ENCODE results near the gene MED23.
A peak's percentile ranks its signal among the peaks of the same experiment; 100 is the strongest.

The MED23 gene

DNA sequence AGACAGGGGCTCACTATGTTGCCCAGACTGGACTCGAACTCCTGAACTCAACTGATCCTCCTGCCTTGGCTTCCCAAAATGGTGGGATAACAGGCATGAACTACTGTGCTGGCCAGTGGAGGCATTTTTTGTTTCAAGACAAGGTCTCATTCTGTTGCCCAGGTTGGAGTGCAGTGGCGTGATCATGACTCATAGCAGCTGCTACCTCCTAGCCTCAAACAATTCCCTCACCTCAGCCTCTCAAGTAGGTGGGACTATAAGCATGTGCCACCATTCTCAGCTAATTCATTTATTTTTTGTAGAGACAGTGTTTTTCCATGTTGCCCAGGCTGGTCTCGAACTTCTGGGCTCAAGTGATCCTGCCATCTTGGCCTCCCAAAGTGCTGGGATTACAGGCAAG lies 26.3 kb upstream of the MED23 start:
- Histone ChIP-seq H3K27ac (ENCODE audit: low read depth, low read length) (no peak overlapping the region), H3K4me1 (ENCODE audit: control insufficient read depth, low read depth, low read length) (no peaks in the 10 kb centered on the region), H3K79me1 (ENCODE audit: low read length) (no peaks in the 10 kb centered on the region), H2BK15ac (replicated peaks; ENCODE audit: low read depth) (no peak overlapping the region), H2BK120ac (ENCODE audit: low read depth, low read length) (no peak overlapping the region), H3K4ac (ENCODE audit: low read depth, low read length) (no peak overlapping the region), H3K4me3 (ENCODE audit: low read length) (no peak overlapping the region), H3K18ac (ENCODE audit: low read length) (no peak overlapping the region), H3K79me2 (ENCODE audit: control insufficient read depth, insufficient read depth, low read length) (no peaks in the 10 kb centered on the region), H3K23ac (ENCODE audit: low read length) (no peak overlapping the region), H3K9ac (ENCODE audit: low read length) (no peak overlapping the region), H4K5ac (ENCODE audit: low read length) (no peak overlapping the region), H2BK5ac (ENCODE audit: low read length) (no peak overlapping the region), H2AK5ac (ENCODE audit: low read length) (no peak overlapping the region), H4K8ac (ENCODE audit: low read depth, low read length) (no peak overlapping the region), H3K56ac (ENCODE audit: low read length) (no peak overlapping the region), H3K36me3 (ENCODE audit: control insufficient read depth, insufficient read depth, low read length) (no peaks in the 10 kb centered on the region), H3K27me3 (ENCODE audit: insufficient read depth, low read length, poor library complexity) (no peaks in the 10 kb centered on the region), H3K4me2 (ENCODE audit: low read length) (no peak overlapping the region)
- no CpG with 5 or more reads among the region's 3 CpGs for WGBS (ENCODE audit: extremely low coverage, insufficient coverage, low lambda C conversion rate)
- DNase-seq: peak; percentile 4

DNA sequence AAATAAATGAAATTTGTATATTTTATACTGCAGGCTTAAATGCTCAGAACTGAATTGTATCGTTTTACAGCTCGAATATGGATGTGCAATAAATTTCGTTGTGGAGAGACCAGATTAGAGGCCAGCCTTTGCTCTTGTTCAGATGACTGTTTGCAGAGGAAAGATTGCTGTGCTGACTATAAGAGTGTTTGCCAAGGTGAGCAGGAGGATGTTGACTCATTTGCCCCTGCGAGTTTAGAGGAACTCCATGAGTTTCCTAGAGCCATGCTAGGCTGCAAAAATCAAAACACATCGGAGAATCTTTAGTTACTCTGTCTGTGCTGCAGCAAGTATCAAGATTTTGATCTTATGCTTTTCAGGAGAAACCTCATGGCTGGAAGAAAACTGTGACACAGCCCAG lies 24.4 kb upstream of the MED23 start:
- H3K4me2 ChIP-seq (ENCODE audit: low read length): no peak overlapping the region

DNA sequence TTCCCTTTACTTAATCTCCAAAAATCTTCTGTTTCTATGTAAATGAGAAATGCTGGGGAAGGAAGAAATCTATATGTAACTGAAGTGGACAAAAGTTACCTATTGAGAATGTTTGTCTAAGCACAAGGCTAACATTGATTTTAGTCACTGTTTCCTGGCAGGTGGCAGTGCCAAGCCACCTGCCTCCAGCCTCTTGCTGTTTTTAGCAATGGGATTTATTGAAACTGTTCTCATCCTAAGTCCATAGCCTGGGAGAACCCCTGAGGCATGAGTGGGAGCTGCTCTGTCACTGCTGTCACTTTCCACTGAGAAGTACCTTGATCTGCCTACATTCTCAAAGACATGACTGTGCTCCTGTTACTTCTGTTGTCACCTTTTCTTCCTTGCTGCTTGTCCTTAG lies 23.7 kb upstream of the MED23 start:
- no peak overlapping the region for H2AK5ac ChIP-seq (ENCODE audit: low read length)
- no peaks in the 10 kb centered on the region for H3K4me1 ChIP-seq (ENCODE audit: control insufficient read depth, low read depth, low read length)
- H3K18ac ChIP-seq (ENCODE audit: low read length): no peak overlapping the region
- no peaks in the 10 kb centered on the region for H3K27me3 ChIP-seq (ENCODE audit: insufficient read depth, low read length, poor library complexity)
- no peaks in the 10 kb centered on the region for H3K79me2 ChIP-seq (ENCODE audit: control insufficient read depth, insufficient read depth, low read length)
- H3K79me1 ChIP-seq (ENCODE audit: low read length): no peaks in the 10 kb centered on the region
- H3K27ac ChIP-seq (ENCODE audit: low read depth, low read length): no peak overlapping the region
- no peak overlapping the region for H4K8ac ChIP-seq (ENCODE audit: low read depth, low read length)
- no peak overlapping the region for H4K5ac ChIP-seq (ENCODE audit: low read length)
- DNase-seq: no peak
- no peak overlapping the region for H3K4me2 ChIP-seq (ENCODE audit: low read length)
- H2BK15ac ChIP-seq (replicated peaks; ENCODE audit: low read depth): no peak overlapping the region
- H2BK5ac ChIP-seq (ENCODE audit: low read length): no peak overlapping the region
- H3K9ac ChIP-seq (ENCODE audit: low read length): no peak overlapping the region
- no peak overlapping the region for H2BK120ac ChIP-seq (ENCODE audit: low read depth, low read length)
- H3K4ac ChIP-seq (ENCODE audit: low read depth, low read length): no peak overlapping the region
- H3K56ac ChIP-seq (ENCODE audit: low read length): no peak overlapping the region
- H3K36me3 ChIP-seq (ENCODE audit: control insufficient read depth, insufficient read depth, low read length): no peaks in the 10 kb centered on the region
- H3K4me3 ChIP-seq (ENCODE audit: low read length): no peak overlapping the region
- no peak overlapping the region for H3K23ac ChIP-seq (ENCODE audit: low read length)

More for the DNA sequence above, 24.4 kb upstream of the MED23 start:
- no peaks in the 10 kb centered on the region for H3K4me1 ChIP-seq (ENCODE audit: control insufficient read depth, low read depth, low read length)
- no peak overlapping the region for H3K18ac ChIP-seq (ENCODE audit: low read length)
- H3K23ac ChIP-seq (ENCODE audit: low read length): no peak overlapping the region
- no peaks in the 10 kb centered on the region for H3K79me2 ChIP-seq (ENCODE audit: control insufficient read depth, insufficient read depth, low read length)
- H3K4ac ChIP-seq (ENCODE audit: low read depth, low read length): no peak overlapping the region
- H3K27me3 ChIP-seq (ENCODE audit: insufficient read depth, low read length, poor library complexity): no peaks in the 10 kb centered on the region
- no peaks in the 10 kb centered on the region for H3K36me3 ChIP-seq (ENCODE audit: control insufficient read depth, insufficient read depth, low read length)
- no peak overlapping the region for H4K5ac ChIP-seq (ENCODE audit: low read length)
- H2BK15ac ChIP-seq (replicated peaks; ENCODE audit: low read depth): no peak overlapping the region
- no peak for DNase-seq
- H3K27ac ChIP-seq (ENCODE audit: low read depth, low read length): no peak overlapping the region
- no peak overlapping the region for H3K9ac ChIP-seq (ENCODE audit: low read length)
- H3K4me3 ChIP-seq (ENCODE audit: low read length): no peak overlapping the region
- H2BK5ac ChIP-seq (ENCODE audit: low read length): no peak overlapping the region
- H4K8ac ChIP-seq (ENCODE audit: low read depth, low read length): no peak overlapping the region
- H3K56ac ChIP-seq (ENCODE audit: low read length): no peak overlapping the region
- no peaks in the 10 kb centered on the region for H3K79me1 ChIP-seq (ENCODE audit: low read length)
- 100% methylated on average over 1 of the region's 5 CpGs for WGBS (ENCODE audit: extremely low coverage, insufficient coverage, low lambda C conversion rate)
- H2BK120ac ChIP-seq (ENCODE audit: low read depth, low read length): no peak overlapping the region
- no peak overlapping the region for H2AK5ac ChIP-seq (ENCODE audit: low read length)

DNA sequence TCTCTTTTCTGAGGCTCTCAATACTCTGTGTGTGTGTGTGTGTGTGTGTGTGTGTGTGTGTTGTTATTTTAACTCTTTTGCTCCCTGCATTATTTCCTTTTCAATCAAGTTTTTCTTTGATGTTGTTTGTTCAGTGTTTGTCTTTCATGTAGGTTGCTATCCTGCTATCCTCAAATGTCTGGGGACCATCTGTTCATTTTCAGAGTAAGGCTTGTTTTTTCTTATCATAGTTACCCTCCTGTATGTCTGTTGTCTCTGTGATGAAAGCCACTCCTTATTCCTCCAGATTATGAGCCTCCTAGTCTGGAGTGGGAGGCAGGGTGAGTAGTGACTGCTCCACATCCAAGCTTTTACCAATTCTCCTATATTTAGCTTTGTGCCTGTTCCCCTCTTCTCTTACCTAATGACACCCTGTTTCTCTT lies 18.2 kb upstream of the MED23 start:
- no peak overlapping the region for H3K9ac ChIP-seq (ENCODE audit: low read length)
- H3K4me2 ChIP-seq (ENCODE audit: low read length): no peak overlapping the region
- H3K4me1 ChIP-seq (ENCODE audit: control insufficient read depth, low read depth, low read length): no peaks in the 10 kb centered on the region
- no peak overlapping the region for H4K8ac ChIP-seq (ENCODE audit: low read depth, low read length)
- H3K18ac ChIP-seq (ENCODE audit: low read length): no peak overlapping the region
- no peak overlapping the region for H3K23ac ChIP-seq (ENCODE audit: low read length)
- H3K27ac ChIP-seq (ENCODE audit: low read depth, low read length): no peak overlapping the region
- H4K5ac ChIP-seq (ENCODE audit: low read length): no peak overlapping the region
- H2BK15ac ChIP-seq (replicated peaks; ENCODE audit: low read depth): no peak overlapping the region
- no peak overlapping the region for H2BK5ac ChIP-seq (ENCODE audit: low read length)
- H3K79me1 ChIP-seq (ENCODE audit: low read length): no peaks in the 10 kb centered on the region
- H3K79me2 ChIP-seq (ENCODE audit: control insufficient read depth, insufficient read depth, low read length): no peaks in the 10 kb centered on the region
- no peaks in the 10 kb centered on the region for H3K36me3 ChIP-seq (ENCODE audit: control insufficient read depth, insufficient read depth, low read length)
- no peaks in the 10 kb centered on the region for H3K27me3 ChIP-seq (ENCODE audit: insufficient read depth, low read length, poor library complexity)
- H2AK5ac ChIP-seq (ENCODE audit: low read length): no peak overlapping the region
- no peak overlapping the region for H2BK120ac ChIP-seq (ENCODE audit: low read depth, low read length)
- DNase-seq: no peak
- H3K56ac ChIP-seq (ENCODE audit: low read length): no peak overlapping the region
- no peak overlapping the region for H3K4me3 ChIP-seq (ENCODE audit: low read length)
- no peak overlapping the region for H3K4ac ChIP-seq (ENCODE audit: low read depth, low read length)

DNA sequence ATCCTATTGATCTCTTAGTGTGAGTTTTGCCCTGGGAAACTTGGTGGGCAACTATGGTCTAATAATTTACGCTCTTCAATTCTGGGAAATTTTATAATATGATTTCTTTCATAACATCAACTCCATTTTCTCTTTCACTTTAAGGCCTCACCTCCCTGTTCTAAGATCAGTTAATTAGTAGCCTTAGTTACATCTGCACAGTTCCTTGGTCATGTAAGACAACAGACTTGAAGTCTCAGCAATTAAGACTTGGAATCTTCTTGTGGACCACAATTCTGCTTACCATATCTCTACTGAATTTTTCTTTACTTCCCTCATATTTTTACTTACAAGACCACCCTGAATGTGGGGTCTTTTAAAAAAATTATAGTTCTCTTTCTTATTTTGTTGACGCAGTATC lies 17.8 kb upstream of the MED23 start:
- H3K56ac ChIP-seq (ENCODE audit: low read length): no peak overlapping the region
- no peak overlapping the region for H3K23ac ChIP-seq (ENCODE audit: low read length)
- H3K4me2 ChIP-seq (ENCODE audit: low read length): no peak overlapping the region
- H3K4me3 ChIP-seq (ENCODE audit: low read length): no peak overlapping the region
- H3K36me3 ChIP-seq (ENCODE audit: control insufficient read depth, insufficient read depth, low read length): no peaks in the 10 kb centered on the region
- H3K79me1 ChIP-seq (ENCODE audit: low read length): no peaks in the 10 kb centered on the region
- H3K27ac ChIP-seq (ENCODE audit: low read depth, low read length): no peak overlapping the region
- no peak overlapping the region for H2BK15ac ChIP-seq (replicated peaks; ENCODE audit: low read depth)
- H3K27me3 ChIP-seq (ENCODE audit: insufficient read depth, low read length, poor library complexity): no peaks in the 10 kb centered on the region
- no peak for DNase-seq
- H4K8ac ChIP-seq (ENCODE audit: low read depth, low read length): no peak overlapping the region
- no peak overlapping the region for H2BK120ac ChIP-seq (ENCODE audit: low read depth, low read length)
- no peaks in the 10 kb centered on the region for H3K79me2 ChIP-seq (ENCODE audit: control insufficient read depth, insufficient read depth, low read length)
- H3K4me1 ChIP-seq (ENCODE audit: control insufficient read depth, low read depth, low read length): no peaks in the 10 kb centered on the region
- H3K4ac ChIP-seq (ENCODE audit: low read depth, low read length): no peak overlapping the region
- no peak overlapping the region for H2AK5ac ChIP-seq (ENCODE audit: low read length)
- H2BK5ac ChIP-seq (ENCODE audit: low read length): no peak overlapping the region
- no peak overlapping the region for H3K18ac ChIP-seq (ENCODE audit: low read length)
- H4K5ac ChIP-seq (ENCODE audit: low read length): no peak overlapping the region
- no CpG with 5 or more reads among the region's 2 CpGs for WGBS (ENCODE audit: extremely low coverage, insufficient coverage, low lambda C conversion rate)
- H3K9ac ChIP-seq (ENCODE audit: low read length): no peak overlapping the region

DNA sequence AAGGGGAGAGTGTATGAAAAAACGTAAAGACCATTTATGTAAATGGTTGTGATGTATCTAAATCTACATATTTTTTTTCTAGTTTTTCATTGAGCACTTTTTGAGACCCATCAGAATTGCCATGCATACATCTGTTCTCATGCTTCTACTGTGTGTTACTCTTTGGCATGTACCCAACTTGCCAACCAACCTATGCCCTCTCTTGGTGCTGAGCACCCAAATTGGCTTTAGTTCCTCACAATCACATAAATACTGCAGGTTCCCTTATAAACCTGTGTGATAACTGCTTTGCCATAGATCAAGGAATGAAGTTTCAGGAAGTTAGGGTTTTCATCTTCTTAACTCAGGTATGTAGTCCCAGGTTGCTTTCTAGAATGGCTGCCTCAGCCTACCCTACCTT lies 16.9 kb upstream of the MED23 start:
- H4K8ac ChIP-seq (ENCODE audit: low read depth, low read length): no peak overlapping the region
- H3K23ac ChIP-seq (ENCODE audit: low read length): no peak overlapping the region
- H2AK5ac ChIP-seq (ENCODE audit: low read length): no peak overlapping the region
- H3K9ac ChIP-seq (ENCODE audit: low read length): no peak overlapping the region
- H3K36me3 ChIP-seq (ENCODE audit: control insufficient read depth, insufficient read depth, low read length): no peaks in the 10 kb centered on the region
- H3K4me2 ChIP-seq (ENCODE audit: low read length): no peak overlapping the region
- H3K56ac ChIP-seq (ENCODE audit: low read length): no peak overlapping the region
- no peaks in the 10 kb centered on the region for H3K27me3 ChIP-seq (ENCODE audit: insufficient read depth, low read length, poor library complexity)
- no peaks in the 10 kb centered on the region for H3K79me1 ChIP-seq (ENCODE audit: low read length)
- no peak overlapping the region for H3K4me3 ChIP-seq (ENCODE audit: low read length)
- H3K4ac ChIP-seq (ENCODE audit: low read depth, low read length): no peak overlapping the region
- H4K5ac ChIP-seq (ENCODE audit: low read length): no peak overlapping the region
- no peak overlapping the region for H3K18ac ChIP-seq (ENCODE audit: low read length)
- no peaks in the 10 kb centered on the region for H3K4me1 ChIP-seq (ENCODE audit: control insufficient read depth, low read depth, low read length)
- no peak overlapping the region for H2BK15ac ChIP-seq (replicated peaks; ENCODE audit: low read depth)
- no peak overlapping the region for H3K27ac ChIP-seq (ENCODE audit: low read depth, low read length)
- DNase-seq: no peak
- H3K79me2 ChIP-seq (ENCODE audit: control insufficient read depth, insufficient read depth, low read length): no peaks in the 10 kb centered on the region
- WGBS (ENCODE audit: extremely low coverage, insufficient coverage, low lambda C conversion rate): no CpG with 5 or more reads among the region's 1 CpG
- H2BK120ac ChIP-seq (ENCODE audit: low read depth, low read length): no peak overlapping the region
- H2BK5ac ChIP-seq (ENCODE audit: low read length): no peak overlapping the region

Data from mesendoderm (in vitro differentiated cells).